Suppressor macrophage treated with lipopolysaccharide for 1 hour (primary cell): ENCODE results near the gene CADM4.

ENCODE experiments used
- DNase-seq, 3 donors: peaks; one replicate each; pipeline ENCODE4 v3.0.0-alpha.2; 2020 to 2022

The CADM4 gene

GRCh38 chr19:43633520-43633919 is 6.1 kb downstream of the CADM4 start:
- no peak for DNase-seq

DNA sequence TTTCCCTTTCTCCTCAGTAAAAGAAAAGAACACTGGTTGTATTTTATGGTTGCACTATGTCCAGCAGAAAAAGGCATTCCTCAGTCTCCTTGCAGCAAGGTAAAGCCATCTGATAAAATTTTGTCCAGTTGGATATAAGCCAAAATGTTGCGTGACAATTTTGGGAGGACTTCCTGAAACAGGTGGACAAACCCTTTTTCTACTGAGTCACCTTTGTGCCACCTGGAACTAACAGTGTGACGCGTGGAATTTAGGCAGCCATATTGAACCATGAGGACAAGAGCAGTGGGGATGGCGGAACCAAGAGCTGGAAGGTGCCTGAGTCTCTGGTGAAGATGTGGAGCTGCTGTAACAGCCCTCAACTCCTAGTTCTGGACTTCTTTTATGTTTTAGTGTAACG is 8.2 kb downstream of the CADM4 start:
- DNase-seq = no peak

- no peak for DNase-seq
Measured at GRCh38 chr19:43628646-43629326, 10.9 kb downstream of the CADM4 start.

GRCh38 chr19:43626838-43627237 is 12.8 kb downstream of the CADM4 start:
- DNase-seq = no peak

GRCh38 chr19:43625918-43626579 is 13.6 kb downstream of the CADM4 start:
- DNase-seq = peak; percentile 40 to 74 (median 52)

DNA sequence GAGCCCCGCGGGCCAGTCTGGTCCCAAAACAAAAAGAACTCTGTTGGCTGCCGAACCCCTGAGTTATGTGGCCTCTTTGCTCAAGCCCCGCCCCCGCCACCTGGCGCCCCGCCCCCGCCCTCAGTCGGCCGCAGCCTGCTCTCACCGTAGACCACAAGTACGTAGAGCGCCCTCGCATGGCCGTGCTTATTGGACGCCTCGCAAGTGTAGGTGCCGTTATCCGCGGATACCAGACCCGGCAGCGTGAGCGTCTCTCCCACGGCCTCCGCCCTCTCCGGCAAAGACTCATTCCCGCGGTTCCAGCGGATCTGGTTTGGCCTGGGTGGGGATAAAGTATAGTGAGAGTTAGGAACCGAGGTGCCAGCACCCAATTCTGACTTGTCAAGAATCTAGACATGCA is 14.7 kb downstream of the CADM4 start:
- peak; percentile 47 to 79 (median 65) for DNase-seq

DNA sequence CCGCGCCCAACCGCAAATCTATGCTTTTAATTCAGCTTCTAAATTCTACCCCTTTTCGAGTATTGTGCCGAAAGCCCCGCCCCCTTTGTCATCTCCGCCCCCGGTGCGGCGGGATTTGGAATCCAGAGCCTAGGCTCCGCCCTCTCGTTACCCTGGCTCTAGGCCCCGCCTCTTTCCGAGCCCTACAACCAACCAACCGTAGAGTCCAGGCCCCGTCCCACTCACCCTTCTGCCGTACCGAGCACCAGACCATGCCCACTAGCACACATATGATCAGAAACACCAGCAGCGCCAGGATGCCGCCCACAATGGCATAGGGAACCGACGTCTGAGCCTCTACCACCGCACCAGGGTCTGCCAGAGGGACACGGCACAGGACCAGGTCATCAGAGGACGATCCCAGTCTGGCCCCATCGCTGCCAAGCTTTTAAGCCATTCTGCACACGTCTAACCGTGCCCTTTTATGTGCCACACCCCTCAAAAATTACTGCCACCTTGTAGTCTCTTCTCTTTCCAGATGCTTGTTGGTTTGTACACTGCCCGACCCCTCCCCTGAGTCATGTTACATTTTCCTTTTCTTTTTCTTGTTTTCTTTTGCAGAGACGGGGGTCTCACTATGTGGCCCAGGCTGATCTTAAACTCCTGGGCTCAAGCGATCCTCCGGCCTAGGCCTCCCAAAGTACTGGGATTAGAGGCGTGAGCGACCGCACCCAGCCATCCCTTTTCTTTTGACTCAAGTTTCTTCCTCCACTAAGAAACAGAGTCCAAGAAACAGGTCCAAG is 15.6 kb downstream of the CADM4 start:
- no peak for DNase-seq

DNA sequence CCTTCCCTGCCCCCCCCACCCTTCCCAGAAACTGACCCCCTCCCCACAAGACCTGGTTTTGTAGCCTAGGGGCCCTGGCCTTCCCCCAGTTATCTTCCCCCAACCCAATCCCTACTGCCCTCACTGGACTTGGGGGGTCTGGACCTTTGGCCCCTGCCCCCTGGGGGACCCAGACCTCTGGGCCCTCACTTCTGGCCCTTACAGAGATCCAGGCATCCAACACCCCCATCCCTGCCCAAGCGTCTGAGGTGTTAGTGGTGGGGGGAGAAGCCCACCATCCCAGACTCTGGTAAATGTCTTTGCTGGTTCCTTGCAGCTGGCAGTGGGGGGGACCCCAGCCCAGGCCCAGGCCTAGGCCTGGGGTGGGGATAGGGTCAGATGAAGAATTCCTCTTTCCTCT is 16.7 kb downstream of the CADM4 start:
- DNase-seq = no peak

GRCh38 chr19:43622070-43622469 is 17.6 kb downstream of the CADM4 start:
- no peak for DNase-seq

DNA sequence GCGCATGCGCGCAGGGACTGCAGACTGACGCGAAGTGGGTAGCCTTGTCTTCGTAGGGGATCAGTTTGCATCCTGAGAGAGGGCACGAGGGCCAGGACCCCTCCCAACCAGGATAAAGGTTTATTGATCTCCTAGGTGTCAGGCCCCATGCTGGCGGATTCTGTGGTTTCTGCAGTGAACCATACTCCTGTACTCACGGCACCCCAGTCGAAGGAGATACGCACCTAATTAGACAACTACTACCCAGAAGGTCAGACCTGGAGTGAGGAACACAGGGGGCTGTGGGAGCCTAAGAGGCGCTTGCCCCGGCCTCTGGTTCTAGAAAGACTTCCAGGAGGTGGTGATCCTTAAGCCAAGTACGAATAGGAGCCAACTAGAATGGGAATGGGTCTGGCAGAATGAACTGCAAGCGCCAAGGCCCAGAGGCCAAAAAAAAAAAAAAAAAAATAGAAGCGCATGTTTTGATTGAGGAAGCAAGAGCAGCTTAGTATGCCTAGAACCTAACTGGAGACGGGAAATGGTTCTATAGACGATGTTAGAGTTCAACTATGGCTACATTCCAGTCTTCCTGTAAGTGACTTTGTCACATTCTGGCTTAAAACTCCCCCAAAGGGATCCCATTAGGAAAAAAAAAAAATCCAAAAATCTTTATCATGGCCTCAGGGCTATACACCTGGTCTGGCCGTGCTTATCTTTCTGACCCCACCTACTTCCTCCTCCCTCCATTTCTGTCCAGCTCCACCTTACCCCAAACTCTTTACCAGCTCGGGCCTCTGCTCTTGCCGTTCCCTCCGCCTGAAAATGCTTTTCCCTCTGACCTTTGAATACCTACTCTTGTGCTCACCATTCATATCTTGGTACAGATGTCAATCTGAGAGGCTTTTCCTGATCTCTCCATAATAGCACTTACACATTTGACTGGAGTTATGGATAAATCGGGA is 19.3 kb downstream of the CADM4 start:
- no peak for DNase-seq

DNA sequence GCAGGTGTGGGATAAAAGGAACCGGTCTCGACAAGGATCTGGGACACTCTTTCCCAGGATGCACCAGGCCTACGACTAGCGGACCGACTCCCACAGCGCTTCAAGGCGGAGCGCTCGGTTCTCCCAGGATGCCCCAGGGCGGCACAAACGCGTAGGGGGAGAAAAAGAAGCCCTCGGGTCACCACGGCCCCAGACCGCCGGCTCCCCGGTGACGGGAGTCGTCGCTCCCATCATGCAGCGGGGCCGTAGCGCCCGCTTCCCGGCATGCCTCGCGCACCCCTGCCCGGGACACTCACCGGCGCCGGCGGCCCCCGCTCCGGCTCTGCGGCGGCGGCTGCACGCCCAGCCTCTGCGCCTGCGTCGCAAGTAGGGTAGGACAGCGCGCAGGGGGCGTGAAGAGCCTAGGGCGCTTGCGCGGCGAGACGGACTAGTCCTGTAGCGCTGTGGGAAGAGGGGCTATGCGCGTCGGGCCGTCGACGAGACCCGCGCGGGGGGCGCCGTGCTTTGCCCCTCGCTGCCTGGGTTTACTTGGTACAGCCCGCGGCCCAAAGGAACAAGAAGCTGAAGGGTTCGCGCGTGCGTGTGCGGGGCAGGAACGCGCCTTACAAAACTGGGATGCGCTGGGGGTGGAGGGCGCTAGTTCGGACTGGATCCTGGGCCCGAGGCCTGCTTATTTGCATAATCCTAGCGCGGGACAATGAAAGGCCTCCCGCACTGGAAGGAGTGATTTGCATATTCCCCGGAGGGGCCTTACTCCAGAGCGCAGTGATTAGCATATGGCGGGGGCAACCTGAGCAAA is 20.2 kb downstream of the CADM4 start, which contains the start of gene ZNF428:
Gene ZNF428, minus strand, starts transcription at position 368 of the 799 bp plus-strand sequence. CDS start 5,325 bp downstream, outside the sequence.
- DNase-seq = peak; percentile 94 to 95 (median 94)

- peak in 1 of 3 donors; percentile 30 for DNase-seq
Measured at GRCh38 chr19:43618921-43619261, 20.8 kb downstream of the CADM4 start.

GRCh38 chr19:43616954-43617353 is 22.7 kb downstream of the CADM4 start:
- no peak for DNase-seq

- no peak for DNase-seq
Measured at GRCh38 chr19:43616306-43616705, 23.3 kb downstream of the CADM4 start.

- DNase-seq = no peak
Measured at GRCh38 chr19:43612374-43612773, 27.3 kb downstream of the CADM4 start.

DNA sequence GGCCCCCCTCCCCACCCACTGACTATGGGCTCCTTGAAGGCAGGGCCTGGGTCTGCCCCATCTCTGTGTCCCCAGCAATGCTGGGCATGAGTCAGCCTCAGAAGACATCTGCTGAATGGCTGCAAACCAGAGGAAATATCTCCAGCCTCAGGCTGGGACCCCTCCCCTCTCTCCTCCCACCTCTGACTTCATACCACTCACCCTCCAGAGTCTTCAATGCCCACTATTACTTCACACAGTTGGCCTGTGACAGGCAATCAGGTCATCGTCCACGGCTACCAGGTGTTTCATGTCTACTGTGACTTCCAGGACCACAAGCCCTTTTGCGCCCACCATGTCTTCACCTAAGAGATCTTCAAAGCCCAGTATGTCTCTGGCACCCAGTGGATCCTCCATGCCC is 27.9 kb downstream of the CADM4 start, which contains the start of gene SRRM5:
Gene SRRM5, plus strand, starts transcription at position 301 of the 400 bp plus-strand sequence. Its CDS starts 34 bp downstream, at position 335.
- no peak for DNase-seq

DNA sequence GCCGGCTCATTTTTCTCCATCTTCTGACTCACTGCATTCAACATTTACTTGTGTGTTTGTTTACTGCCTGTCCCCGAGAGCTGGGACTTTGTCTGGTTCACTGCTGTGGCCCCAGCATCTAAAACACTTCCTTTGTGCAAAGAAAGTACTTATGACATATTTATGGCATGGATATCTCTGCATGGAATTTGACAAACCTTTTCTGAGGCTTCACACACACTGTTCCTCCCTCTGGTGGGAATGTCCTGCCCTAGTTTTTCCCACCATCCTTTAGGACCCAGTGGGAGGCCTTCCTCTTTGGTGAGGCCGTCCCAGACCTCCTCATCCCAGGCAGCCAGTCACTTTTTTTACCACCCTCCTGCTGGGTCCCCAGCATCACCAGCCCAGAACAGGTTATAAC is 29.2 kb downstream of the CADM4 start:
- no peak for DNase-seq

DNA sequence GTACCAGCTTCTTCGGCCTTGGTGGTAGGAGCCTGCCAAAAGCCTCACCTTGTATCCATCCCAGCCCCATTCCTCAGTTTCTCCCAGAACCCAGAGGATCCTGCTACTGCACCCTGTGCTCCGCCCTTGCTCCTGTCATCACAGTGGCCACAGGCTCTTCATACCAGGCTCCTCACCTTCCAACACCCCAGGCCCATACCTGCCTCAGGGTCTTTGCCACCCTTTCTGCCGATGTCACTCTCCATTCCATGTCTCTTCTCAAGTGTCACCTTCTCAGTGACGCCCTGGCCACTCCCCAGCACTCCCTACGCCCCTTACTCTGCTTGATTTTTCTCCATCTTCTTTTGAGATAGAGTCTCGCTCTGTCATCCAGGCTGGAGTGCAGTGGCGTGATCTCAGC is 29.8 kb downstream of the CADM4 start:
- DNase-seq = no peak

- DNase-seq = no peak
Measured at GRCh38 chr19:43607238-43608205, 32.1 kb downstream of the CADM4 start.

GRCh38 chr19:43606569-43607229 is 33.0 kb downstream of the CADM4 start:
- DNase-seq = no peak
